DMS153 treated with DMSO at 0.1 percent for 48 hours (cell line): ENCODE measurements around the gene HOXD11.

Experiments used
- DNase-seq: peaks from one replicate; lab custom pipeline; 2025; ENCODE audit not compliant: unreplicated experiment; lab: John Stamatoyannopoulos, UW

HOXD11 gene

GRCh38 chr2:176106581-176107539 lies at the start of gene HOXD11:
HOXD11 (plus strand) TSS chr2:176107280; CDS start chr2:176107356, 76 bp downstream.
- no peak for DNase-seq

- peak; percentile 53 for DNase-seq
Measured at GRCh38 chr2:176063958-176064357, 43.1 kb upstream of the HOXD11 start.

- no peak for DNase-seq
Measured at GRCh38 chr2:176066645-176067588, 40.2 kb upstream of the HOXD11 start.

GRCh38 chr2:176067589-176068418 lies 39.3 kb upstream of the HOXD11 start:
- DNase-seq = no peak

- no peak for DNase-seq
Measured at GRCh38 chr2:176068419-176068832, 38.7 kb upstream of the HOXD11 start.

- no peak for DNase-seq
Measured at GRCh38 chr2:176071330-176072291, 35.5 kb upstream of the HOXD11 start.

GRCh38 chr2:176072292-176072669 lies 34.8 kb upstream of the HOXD11 start:
- DNase-seq = no peak

- no peak for DNase-seq
Measured at GRCh38 chr2:176072951-176073904, 33.9 kb upstream of the HOXD11 start.

- no peak for DNase-seq
Measured at GRCh38 chr2:176074919-176075425, 32.1 kb upstream of the HOXD11 start.

- no peak for DNase-seq
Measured at GRCh38 chr2:176075481-176075880, 31.6 kb upstream of the HOXD11 start.

- DNase-seq = no peak
Measured at GRCh38 chr2:176076063-176076462, 31.0 kb upstream of the HOXD11 start.

GRCh38 chr2:176076796-176077195 lies 30.3 kb upstream of the HOXD11 start:
- DNase-seq = no peak

GRCh38 chr2:176078541-176079284 lies 28.4 kb upstream of the HOXD11 start:
- no peak for DNase-seq

- DNase-seq = no peak
Measured at GRCh38 chr2:176079285-176079830, 27.7 kb upstream of the HOXD11 start.

GRCh38 chr2:176079831-176080539 lies 27.1 kb upstream of the HOXD11 start:
- DNase-seq = no peak

GRCh38 chr2:176080540-176081375 lies 26.3 kb upstream of the HOXD11 start:
- no peak for DNase-seq
